NCI-H1436 treated with DMSO at 0.1 percent for 48 hours (cell line): ENCODE measurements around the gene CUTA.
A peak's percentile ranks its signal among the peaks of the same experiment; 100 is the strongest.
"Not testable (repeated sequence)": the region's sequence is repeated elsewhere in the genome, so short reads cannot be mapped to it uniquely, and the experiment has no call there.

Experiments used
- DNase-seq: peaks from one replicate; lab custom pipeline; 2025; lab: John Stamatoyannopoulos, UW

Gene CUTA

GRCh38 chr6:33405386-33405940 is 12.4 kb downstream of the CUTA start:
- no peak for DNase-seq

- no peak for DNase-seq
Observed at GRCh38 chr6:33404884-33405283, 13.0 kb downstream of the CUTA start.

- not testable (repeated sequence) for DNase-seq
Observed at GRCh38 chr6:33399881-33400280, 18.0 kb downstream of the CUTA start.

- not testable (repeated sequence) for DNase-seq
Observed at GRCh38 chr6:33398601-33399000, 19.3 kb downstream of the CUTA start.

GRCh38 chr6:33397541-33397940 is 20.4 kb downstream of the CUTA start:
- no peak for DNase-seq

- DNase-seq = no peak
Observed at GRCh38 chr6:33392979-33393378, 24.9 kb downstream of the CUTA start.

GRCh38 chr6:33392595-33392948 is 25.3 kb downstream of the CUTA start:
- DNase-seq = no peak

- DNase-seq = no peak
Observed at GRCh38 chr6:33391922-33392594, 25.8 kb downstream of the CUTA start.

- DNase-seq = peak; percentile 97
Observed at GRCh38 chr6:33391278-33391921, 26.5 kb downstream of the CUTA start, which contains the start of gene KIFC1. KIFC1 (plus strand) TSS chr6:33391823; CDS start chr6:33391986, 163 bp downstream.

- no peak for DNase-seq
Observed at GRCh38 chr6:33390767-33391277, 27.1 kb downstream of the CUTA start.

- no peak for DNase-seq
Observed at GRCh38 chr6:33390173-33390572, 27.7 kb downstream of the CUTA start.

GRCh38 chr6:33384581-33385020 is 33.3 kb downstream of the CUTA start:
- DNase-seq = no peak

GRCh38 chr6:33383427-33384185 is 34.3 kb downstream of the CUTA start:
- DNase-seq = no peak

GRCh38 chr6:33380272-33380981 is 37.5 kb downstream of the CUTA start:
- no peak for DNase-seq

GRCh38 chr6:33379184-33379583 is 38.7 kb downstream of the CUTA start:
- DNase-seq = not testable (repeated sequence)

GRCh38 chr6:33377171-33377570 is 40.7 kb downstream of the CUTA start:
- DNase-seq = no peak

- no peak for DNase-seq
Observed at GRCh38 chr6:33375143-33375671, 42.7 kb downstream of the CUTA start.

- DNase-seq = no peak
Observed at GRCh38 chr6:33373960-33374910, 43.7 kb downstream of the CUTA start.

- DNase-seq = no peak
Observed at GRCh38 chr6:33372526-33373123, 45.3 kb downstream of the CUTA start.

GRCh38 chr6:33371901-33372300 is 46.0 kb downstream of the CUTA start:
- not testable (repeated sequence) for DNase-seq
